ENCODE data around the gene PLCB4.

Gene PLCB4

DNA sequence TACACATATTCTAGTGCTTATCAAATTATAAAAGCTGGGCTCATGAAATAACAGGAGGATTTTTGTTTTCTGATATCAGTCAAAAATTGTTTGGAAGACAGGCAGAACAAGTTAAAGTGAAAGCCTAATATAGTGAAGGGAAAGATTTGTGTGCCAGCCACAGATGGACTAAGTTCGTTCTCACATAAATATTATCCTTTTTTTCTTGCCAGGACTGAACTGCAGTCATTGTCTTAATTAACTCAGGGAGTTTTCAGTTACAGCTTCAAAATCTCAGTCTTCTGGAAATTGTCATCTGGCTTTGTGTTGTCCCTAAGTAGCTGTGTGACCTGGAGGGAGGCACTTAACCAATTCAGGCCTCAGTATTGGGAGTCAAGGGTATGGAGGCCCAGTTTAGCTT, 40.7 kb downstream of the PLCB4 start:
- DNase-seq = no peak

DNA sequence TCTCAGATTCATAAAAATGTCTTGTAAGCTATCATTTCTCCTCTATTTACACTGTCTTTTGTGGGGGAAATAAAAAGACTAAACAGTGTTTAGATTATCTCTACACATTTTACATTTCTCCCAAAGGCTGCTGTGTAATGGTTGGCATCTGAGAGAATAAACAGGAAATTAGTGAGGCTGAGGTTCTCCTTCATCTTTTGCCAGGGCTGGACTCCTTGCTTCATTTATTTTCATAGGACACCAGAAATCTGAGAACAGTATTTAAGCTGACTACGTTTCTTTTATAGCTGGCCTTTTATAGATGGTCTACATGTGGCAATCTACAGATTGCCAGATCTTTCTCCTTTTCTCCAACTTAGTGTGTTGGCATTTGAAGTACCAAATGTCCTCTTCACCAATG, 41.5 kb downstream of the PLCB4 start:
- no peak for DNase-seq

DNA sequence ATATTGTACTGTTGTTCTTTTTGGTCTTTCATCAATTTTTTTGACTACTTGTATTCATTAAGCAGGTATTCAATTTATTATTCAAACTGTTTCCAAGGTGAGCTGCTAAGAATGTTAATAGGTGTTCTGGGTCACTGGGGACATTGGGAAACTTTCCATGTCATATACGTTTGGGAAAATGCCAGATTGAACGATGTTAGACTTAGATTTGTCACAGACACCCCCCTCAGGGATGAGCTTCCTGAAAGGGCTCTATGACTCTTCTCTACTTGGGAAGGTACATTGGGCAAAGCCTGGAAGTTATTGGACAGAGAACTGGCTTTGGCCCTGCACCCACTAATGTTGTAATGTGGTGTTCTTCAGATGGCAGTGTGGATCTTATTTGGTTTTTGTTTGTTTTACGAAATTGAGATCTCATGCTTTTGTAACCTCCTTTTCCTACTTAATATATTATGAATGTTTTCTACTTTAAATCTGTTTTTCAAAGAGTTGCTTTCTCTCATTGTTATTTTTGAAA, 42.1 kb downstream of the PLCB4 start:
- no peak for DNase-seq

DNA sequence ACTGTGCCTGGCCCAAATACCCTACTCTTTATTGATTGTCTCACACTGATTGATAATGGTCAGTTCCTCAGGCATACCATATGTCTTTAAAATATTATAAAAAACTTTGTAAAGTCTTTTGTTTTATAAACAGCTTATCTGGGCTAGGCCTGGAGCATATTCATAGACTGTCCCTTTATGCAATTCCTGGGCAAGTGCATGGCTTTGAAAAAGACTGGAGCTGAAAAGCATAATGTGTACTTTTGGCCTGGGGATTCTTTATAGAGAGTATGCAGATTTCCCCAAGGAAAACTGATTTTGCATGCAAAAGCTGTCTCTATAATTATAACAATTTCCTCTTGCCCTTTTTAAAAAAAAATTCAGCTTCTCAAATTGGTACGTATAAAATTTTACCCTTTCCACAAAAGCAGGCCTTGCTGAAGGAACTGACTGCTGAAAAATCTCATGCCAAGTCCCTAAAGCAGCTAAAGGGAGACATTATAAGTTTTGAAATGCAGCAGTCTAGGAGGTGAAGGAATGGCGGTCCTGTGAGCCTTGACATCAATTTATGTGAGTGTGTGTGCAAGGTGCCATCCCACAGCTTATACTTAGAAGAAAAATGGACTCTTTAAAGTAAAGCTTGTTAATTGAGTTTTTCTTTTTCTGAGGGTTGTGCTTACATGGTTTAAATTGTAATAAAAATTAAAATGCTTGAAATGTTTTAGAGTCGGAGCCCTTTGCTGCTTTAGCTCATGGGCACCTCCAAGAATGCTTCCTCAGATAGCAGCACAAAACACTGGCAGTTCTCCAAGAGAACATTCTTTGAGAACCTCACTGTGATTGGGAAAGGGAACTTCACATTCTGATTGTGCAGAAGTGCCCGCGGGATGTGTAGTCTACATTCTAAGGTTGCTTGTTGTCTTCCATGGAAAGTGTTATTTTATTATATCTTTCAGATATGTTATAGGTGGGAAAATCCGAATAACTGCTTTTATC, 43.9 kb downstream of the PLCB4 start:
- DNase-seq = peak; percentile 32

DNA sequence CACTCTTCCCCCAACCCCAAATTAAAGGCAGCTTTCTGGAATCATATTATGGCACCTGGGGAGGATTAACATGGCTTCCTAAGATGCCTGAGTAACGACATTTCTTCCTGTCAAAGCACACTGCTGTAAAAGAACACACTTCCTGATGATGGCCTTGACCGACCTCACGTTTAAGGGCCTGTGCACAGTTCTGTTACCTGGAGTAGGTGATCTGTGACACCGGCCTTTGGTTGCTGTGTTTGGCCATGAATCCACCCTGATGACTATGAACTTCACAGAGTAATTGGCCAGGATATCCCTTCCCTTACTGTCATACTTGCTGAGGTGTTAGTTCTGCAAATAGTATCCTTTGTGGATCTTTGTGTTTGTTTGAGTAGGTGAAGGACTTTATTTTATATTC, 45.8 kb downstream of the PLCB4 start:
- no peak for DNase-seq

DNA sequence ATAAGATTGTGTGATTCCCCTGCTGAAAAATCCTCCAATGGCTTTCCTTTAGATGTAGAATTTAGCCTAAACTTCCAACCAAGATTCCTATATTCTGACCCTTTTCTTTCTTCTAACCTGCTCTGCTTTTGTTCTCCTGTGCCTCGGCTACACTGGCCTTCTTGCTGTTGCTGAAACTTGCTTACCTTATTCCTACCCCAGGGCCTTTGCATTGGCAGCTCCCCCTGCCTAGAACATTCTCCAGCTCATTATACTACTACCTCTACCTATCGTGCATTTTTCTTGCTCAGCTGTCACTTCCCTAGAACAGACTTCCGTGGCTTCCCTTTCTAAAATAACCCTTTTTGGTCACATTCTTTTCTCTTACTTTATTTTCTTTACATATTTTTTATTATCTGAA, 48.7 kb downstream of the PLCB4 start:
- no peak for DNase-seq

DNA sequence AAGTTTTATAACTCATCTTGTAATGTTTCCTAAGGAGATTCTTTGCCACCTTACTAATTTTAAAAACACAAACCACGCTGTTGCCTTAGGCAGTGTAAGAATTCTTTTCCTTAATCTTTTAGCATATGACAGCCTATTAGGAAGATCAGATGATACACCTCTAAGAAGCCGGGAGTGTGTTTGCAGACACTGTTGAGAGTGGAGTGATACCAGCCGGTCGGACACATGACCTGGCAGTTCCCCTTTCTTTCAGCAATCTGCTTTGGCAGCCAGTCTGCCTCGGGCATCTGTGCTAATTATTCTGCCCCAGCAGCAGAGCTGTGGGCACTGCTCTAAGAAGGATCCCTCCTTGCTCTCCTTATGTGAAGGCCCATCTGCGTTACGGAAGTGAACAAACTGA, 50.9 kb downstream of the PLCB4 start:
- peak; percentile 61 for DNase-seq

DNA sequence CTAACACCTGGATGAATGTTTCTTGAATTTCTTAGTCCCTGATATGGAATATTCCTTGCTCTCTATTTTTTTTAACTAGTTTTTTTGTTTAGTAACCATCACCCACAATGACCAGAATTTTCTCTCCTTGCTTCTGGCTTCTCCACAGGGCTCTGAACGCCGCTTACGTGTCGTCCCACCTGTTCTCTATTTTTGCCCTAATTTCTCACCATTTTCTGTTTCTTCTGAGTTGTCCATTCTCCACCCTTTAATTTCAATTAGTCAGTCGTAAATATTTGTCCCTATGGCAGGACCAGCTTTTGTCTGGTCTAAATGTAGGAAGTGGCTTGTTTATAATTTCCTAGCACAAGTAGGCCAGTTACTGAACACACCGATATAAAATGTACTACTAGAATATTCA, 52.3 kb downstream of the PLCB4 start:
- DNase-seq = no peak

DNA sequence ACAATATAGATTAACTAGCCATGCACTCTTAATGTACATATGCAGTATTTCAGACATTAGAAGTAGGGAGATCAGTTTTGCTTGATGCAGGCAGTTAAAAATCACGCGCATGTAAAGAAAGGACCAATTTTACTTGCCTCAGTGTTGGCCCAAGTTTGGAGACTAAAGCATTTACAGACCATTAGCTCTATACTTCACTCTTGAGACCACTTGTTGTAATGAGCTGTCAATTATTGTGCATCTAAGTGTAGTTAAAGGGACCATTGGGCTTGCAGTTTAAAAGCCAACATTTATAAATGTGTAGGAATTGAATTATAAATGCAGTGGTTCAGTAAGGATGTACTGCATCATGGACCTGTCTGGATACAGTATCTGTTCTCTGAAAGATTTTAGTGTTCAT, 53.7 kb downstream of the PLCB4 start:
- no peak for DNase-seq

DNA sequence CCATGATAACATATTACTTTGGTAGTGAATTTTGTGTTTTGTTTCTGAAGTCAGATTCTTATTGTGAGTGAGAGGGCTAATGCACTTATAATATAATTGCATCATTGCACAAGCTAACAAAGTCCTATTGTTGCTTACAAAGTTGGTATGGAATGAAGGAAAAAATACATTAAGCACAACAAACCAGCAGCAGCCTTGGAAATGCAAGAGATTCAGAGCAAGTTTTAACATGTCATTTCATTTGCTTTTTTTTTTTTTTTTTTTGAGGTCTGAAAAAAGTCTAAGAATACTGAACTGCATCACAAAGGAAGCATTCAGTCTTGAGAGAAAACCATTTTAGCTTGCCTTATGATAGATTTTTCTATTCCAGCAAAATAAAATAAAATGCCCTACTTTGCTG, 57.6 kb downstream of the PLCB4 start:
- DNase-seq = no peak

DNA sequence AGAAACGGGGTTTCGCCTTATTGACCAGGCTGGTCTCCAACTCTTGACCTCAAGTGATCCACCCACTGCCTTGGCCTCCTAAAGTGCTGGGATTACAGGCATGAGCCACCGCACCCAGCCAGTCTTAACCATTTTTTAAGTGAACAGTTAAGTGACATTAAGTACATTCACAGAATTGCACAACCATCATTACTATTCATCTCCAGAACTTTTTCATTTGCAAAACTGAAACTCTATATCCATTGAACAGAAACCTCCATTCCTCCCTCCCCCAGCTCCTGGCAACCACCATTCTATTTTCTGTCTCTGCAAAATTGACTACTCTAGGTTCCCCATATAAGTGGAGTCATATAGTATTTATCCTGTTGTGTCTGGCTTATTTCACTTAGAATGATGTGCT, 59.7 kb downstream of the PLCB4 start:
- no peak for DNase-seq

DNA sequence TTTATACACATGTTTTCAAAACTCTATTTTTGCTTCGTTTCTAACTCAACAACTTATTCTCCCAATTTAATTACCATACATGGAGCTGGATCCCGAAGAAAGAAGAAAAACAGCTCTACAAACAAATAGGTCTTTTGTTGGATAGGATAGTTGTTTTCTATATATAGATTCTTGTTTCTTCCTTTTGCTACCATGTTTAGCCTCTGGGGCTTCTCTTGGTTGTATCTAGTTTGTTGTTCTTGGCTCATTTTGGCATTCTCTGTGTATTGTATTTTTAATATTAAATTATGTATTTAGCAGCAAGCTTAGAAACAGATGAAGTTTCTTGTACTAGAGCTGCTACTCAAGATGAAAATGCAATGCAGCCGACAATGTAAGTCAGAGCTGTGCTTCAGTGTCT, 60.9 kb downstream of the PLCB4 start:
- no peak for DNase-seq

DNA sequence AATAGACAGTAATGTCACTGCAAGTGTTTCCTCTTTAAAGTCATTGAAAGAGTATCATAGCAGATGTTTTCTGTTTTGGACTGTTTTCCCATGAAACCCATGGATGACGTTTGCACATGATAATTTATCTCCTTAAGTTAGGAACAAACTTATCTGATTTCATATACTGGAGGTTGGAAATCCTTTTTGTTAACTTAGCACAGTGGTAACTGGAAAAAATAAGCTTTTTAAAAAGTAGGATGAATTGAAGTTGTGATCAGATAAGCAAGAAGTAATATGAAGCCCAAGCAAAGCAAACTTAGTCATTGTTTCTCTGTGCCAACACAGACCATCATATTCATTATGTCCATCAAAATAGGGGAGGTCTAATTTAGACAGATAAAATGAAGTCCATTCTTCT, 61.6 kb downstream of the PLCB4 start:
- DNase-seq = no peak

DNA sequence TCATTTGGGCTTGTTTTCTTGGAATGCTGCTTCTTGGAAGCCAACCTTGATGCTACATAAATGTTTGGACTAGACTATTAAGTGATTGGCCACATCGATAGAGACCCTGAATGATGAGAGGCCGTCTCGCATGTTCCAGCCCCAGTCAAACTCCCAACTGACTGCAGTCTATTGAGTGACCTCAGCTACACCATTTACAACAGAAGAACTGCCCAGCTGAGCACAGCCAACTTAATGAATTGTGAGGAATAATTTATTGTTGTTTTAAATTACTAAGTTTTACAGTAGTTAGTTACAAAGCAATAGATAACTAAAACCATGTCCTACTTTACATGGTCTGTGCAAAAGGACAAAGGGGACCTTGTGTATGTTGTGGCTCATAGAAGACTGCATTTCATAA, 63.0 kb downstream of the PLCB4 start:
- DNase-seq = no peak

DNA sequence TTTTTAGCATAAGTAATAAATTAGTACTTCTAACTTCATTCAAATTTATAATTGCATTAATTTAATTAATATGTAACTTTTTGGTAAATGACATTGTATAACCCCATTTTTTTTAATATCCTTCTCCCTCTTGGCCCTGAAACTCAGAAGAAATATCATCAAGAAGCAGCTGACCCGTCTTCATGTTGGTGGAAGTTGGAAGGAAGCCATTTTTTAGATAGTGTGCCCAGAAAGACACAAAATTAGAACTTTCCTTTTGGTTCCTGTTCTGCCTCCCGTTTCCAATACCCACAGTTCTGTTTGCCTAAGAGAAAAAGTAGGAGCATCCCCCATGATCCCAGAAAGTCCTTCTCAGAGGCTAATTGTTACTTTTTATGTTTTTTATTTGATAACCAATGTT, 65.5 kb downstream of the PLCB4 start:
- no peak for DNase-seq

DNA sequence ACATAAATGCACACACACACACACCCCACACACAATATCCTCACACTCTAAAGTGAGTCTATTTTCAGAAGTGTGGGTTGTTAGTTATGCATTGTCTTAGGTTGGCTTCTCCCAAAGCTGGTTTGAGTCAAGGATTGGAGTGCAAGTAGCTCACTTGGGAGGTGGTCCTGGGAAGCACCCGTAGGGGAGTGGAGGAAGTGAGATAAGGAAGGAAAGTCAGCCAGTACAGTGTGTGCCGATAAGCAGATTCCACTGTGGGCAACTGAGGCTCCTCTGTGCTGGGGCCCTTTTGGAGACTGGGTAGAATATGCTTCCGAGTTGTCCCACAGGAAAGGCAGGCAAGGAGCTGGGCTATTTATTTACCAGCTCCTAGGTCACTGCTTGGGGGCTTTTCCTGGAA, 67.2 kb downstream of the PLCB4 start:
- DNase-seq = no peak

DNA sequence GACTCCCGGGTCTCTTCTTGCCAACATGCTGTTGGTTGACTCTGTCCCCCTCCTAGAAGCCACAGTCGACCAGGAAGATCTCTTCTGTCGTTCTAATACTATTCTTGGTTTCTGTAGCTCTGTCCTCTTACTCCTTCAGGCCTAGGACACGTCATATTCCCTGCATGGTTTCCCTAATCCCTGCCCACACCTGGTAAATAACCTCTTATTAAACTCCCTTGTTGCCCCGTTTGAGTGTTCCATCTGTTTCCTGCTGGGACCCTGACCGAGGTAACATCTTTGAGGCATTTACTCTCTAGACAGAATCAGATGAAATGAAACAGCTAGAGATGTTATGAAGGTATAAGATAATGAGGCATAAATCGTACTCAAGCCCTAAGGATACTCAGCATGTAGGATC, 68.1 kb downstream of the PLCB4 start:
- no peak for DNase-seq

DNA sequence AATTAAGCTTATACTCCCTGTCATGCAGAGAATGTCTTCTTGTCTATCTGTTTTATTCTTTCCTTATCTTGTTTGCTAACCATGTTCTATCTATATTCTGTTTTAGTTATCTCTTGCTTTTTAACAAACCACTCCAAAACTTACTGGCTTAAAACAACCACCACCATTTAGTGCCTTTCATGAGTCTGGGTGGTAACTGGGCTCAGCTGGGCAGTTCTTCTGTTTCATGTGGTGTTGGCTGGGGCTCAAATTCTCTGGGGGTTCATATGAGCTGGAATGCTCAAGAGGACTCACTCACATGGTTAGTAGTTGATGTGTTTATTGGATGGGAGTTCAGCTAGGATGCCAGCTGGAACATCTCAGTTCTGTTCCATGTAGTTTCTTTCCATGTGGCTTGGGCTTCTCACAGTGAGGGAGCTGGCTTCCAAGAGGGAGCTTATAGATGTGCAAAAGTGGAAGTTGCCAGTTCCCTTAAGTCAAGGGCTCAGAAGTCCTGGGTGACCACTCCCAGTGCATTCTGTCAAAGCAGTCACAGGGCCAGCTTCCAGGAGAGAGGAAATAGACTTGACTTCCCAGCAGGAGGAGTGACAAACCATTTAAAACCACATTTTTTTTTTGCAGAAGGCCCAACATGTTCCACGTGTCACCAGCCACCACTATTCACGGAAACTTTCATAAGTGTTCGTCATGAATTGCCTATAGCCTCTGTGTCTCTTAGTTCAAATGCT, 70.4 kb downstream of the PLCB4 start:
- no peak for DNase-seq

DNA sequence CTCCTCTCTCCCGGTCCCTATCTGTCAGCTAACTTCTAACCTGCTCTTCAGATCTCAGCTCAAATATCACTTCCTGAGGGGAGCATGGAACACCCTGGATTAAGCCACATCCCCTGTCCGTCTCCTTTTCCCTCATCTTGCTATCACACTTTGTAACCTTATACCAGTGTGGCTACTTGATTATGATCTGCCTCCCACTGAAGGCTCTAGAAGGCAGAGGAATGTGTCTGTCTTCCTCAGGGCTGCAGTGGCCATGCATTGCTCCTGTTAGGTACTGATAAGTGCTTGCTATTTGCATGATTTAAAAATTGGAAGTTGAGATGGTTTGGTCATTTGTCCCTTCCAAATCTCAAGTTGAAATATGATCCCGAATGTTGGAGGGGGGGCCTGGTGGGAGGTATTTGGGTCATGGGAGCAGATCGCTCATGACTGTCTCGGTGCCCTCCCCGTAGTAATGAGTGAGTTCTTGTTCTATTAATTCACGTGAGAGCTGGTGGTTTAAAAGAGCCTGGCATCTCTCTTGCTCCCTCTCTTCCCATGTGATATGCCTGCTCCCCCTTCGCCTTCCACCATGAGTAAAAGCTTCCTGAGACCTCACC, 71.4 kb downstream of the PLCB4 start:
- DNase-seq = no peak

DNA sequence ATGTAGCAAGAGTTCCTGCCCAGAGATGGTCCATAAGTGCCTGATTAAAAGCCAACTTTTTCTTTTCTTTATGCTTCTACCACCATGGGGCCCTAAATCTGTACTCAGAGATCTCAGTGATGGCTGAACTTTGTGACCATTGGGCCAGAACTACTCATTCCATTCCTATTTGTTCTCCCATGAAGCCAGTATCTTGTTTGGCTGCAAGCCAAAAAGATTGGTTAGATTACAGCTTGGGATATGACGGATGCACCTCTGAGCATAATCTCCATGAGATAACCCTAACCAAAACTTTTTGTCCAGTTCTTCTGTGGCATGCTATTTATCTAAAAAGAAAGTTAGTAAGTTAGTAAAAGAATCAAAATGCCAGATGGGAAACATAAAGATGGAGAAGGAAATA, 72.2 kb downstream of the PLCB4 start:
- DNase-seq = no peak

DNA sequence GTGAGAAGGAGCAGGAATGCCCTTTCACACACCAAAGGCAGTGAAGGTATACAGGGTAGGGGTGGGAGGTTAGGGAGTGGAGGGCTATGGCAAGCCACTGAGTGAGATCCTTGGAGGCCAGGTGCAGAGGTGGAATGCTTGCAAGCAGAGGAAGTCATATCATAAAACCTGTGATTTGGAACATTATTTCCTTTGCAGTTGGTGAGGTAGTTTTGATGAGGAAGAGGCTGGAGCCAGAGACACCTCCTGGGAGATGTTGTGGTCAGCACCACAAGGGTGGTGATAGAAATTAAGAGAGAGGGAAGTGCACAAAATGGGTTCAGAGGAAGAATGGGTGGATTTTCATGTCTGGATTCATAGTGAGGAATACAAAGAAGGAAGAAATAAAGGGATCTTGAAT, 73.0 kb downstream of the PLCB4 start:
- no peak for DNase-seq

DNA sequence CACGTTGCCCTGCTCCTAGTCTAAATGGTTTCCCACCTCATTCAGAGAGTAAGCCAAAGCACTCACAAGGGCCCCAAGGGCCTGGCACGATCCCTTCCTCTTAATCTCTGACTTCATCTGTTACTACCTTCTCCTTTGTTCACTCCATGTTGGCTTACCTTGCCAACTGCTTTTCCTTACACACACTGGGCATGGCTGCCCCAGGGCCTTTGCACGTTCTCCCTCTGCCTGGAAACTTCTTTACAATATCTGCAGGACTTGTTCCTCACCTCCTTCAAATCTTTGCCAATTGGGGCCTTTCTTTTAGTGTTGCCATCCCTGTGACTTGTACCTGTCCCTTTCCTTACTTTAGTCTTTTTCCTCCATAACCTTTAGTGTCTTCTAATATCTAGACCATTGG, 73.9 kb downstream of the PLCB4 start:
- DNase-seq = no peak

DNA sequence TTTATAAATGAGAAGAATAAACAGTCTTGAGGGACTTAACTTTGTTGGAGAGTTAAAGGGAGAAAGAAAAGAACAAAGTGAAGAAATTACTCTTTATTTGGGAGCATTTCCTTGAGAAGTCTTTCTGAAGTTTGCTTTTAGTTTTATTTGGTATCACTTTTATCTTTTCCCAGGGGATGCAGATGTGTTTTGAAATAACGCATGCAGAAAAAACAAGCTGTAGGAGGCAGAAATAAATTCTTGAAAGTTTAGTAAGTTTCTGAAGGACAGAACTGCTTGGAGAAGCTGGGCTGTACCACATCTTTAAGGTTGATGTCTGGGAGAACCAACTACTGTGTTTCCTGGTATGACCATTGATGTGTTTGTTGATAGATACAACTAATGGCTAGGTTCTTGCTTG, 75.0 kb downstream of the PLCB4 start:
- DNase-seq = no peak

DNA sequence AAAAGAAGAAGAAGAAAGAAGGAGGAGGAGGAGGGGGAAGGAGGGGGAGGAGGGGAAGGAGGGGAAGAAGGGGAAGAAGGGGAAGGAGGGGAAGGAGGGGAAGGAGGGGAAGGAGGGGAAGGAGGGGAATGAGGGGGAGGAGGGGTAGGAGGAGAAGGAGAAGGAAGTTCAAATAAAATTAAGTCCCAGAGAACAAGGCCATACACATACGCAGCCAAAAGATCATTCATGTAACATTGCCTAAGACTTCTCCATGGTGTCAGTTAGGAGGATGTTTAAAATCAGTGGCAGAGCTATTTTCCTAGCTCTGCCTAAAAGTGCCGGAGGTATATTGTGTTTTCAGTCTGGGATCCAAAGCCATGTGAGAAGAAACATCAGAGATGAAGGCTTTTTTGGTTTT, 75.8 kb downstream of the PLCB4 start:
- DNase-seq = no peak
